Gastroesophageal sphincter (tissue), 4 donors: ENCODE results near the gene RCCD1. TPM values are rescaled to one million over a fixed set of nuclear protein-coding genes. Genes with fewer than 3 reads are reported as not detected.

ENCODE experiments used
- ATAC-seq: fragments of 150-250 bp; one replicate; pipeline ENCODE4 v1.9.1; 2016; ENCODE audit warnings: mild to moderate bottlenecking, moderate library complexity
- H3K27ac ChIP-seq, 4 donors: fragments of 200-600 bp; sonication (generic) in 3 of 4; 1 replicate in 3 of 4; 2 replicates in 1 of 4; pipeline ENCODE4 v1.5.1; 2016 to 2019
- H3K27me3 ChIP-seq: fragments of 200-600 bp; sonication (generic); one replicate; pipeline ENCODE4 v1.5.1; 2019
- H3K36me3 ChIP-seq, 2 donors: fragments of 200-600 bp; sonication (generic); one replicate each; pipeline ENCODE4 v1.5.1; 2019; ENCODE audit warnings: control low read depth in 1 of 2
- H3K4me1 ChIP-seq, 3 donors: fragments of 200-600 bp; sonication (generic); 1 replicate in 2 of 3; 2 replicates in 1 of 3; pipeline ENCODE4 v1.5.1; 2016 to 2019; ENCODE audit warnings: control low read depth in 2 of 3
- H3K4me3 ChIP-seq, 2 donors: fragments of 200-600 bp; sonication (generic); one replicate each; pipeline ENCODE4 v1.5.1; 2019; ENCODE audit warnings: mild to moderate bottlenecking in 1 of 2, moderate library complexity in 1 of 2
- H3K9me3 ChIP-seq, 3 donors: fragments of 200-600 bp; sonication (generic); one replicate each; pipeline ENCODE4 v1.5.1; 2017 to 2019; ENCODE audit warnings: control low read depth in 2 of 3
- EP300 ChIP-seq: sonication (generic); formaldehyde crosslinking; IDR thresholded peaks from one replicate; pipeline ENCODE4 v1.6.1; 2017; ENCODE audit warnings: antibody characterized with exemption, mild to moderate bottlenecking
- POLR2A ChIP-seq, 2 donors: fragments of 450-650 bp; IDR thresholded peaks; one replicate each; pipeline ENCODE4 v1.6.1; 2017; ENCODE audit warnings: antibody characterized with exemption in 2 of 2, mild to moderate bottlenecking in 2 of 2, moderate library complexity in 1 of 2
- POLR2AphosphoS5 ChIP-seq: sonication (generic); formaldehyde crosslinking; IDR thresholded peaks from one replicate; pipeline ENCODE4 v1.6.1; 2017; ENCODE audit warnings: antibody characterized with exemption
- WGBS, 2 donors: methylation state at CpG; one replicate each; pipeline ENCODE4 v1.1.5; 2018; ENCODE audit warnings: low coverage in 1 of 2; 5-methylcytosine and 5-hydroxymethylcytosine counted together
- total RNA-seq, 4 donors: library from RNA; depleted of rRNA; stranded (reverse); fragments of >200 nt; gene quantifications; one replicate each; pipeline ENCODE4 v1.1.0, GENCODE V29; 2016
- TF ChIP-seq, protein P1 (sequence below), 4 experiments: fragments of 200-600 bp in 2 of 4; fragments of 450-650 bp in 2 of 4; sonication (generic) in 1 of 4; IDR thresholded peaks; one replicate each; pipeline ENCODE4 v1.5.1; 2017 to 2019; ENCODE audit warnings: antibody characterized with exemption in 4 of 4, mild to moderate bottlenecking in 2 of 4, moderate library complexity in 2 of 4

RCCD1 gene
- total RNA-seq, 4 donors from 2014 or later: 5.3 to 11.1 (median 9.0) TPM

GRCh38 chr15:90945091-90945490 lies 9.6 kb upstream of the RCCD1 start:
- no peak overlapping the region for H3K4me3 ChIP-seq
- no peaks in the 10 kb centered on the region for H3K4me1 ChIP-seq
- H3K36me3 ChIP-seq: peaks cover 0 to 100% of the 10 kb centered on the region in 2 donors

DNA sequence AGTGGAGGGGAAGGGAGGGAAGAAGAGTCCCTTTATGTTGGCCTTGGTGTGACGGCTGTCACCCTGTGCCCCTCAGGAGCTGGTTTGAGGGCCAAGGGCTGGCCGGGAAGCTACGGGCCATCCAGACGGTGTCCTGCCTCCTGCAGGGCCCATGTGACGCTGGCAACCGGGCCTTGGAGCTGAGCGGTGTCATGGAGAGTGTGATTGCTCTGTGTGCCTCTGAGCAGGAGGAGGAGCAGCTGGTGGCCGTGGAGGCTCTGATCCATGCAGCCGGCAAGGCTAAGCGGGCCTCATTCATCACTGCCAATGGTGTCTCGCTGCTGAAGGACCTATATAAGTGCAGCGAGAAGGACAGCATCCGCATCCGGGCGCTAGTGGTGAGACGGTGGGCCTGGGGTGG lies 8.1 kb upstream of the RCCD1 start:
- no peaks in the 10 kb centered on the region for H3K9me3 ChIP-seq
- no peaks in the 10 kb centered on the region for H3K27me3 ChIP-seq
- H3K4me3 ChIP-seq: no peak overlapping the region
- peaks cover 0 to 100% of the 10 kb centered on the region in 2 donors for H3K36me3 ChIP-seq
- no peak for ATAC-seq
- TF ChIP-seq EP300 (no peak), POLR2A (IDR thresholded peaks at IDR 0.05) (no peak), POLR2AphosphoS5 (no peak)
- TF ChIP-seq, protein P1, sequence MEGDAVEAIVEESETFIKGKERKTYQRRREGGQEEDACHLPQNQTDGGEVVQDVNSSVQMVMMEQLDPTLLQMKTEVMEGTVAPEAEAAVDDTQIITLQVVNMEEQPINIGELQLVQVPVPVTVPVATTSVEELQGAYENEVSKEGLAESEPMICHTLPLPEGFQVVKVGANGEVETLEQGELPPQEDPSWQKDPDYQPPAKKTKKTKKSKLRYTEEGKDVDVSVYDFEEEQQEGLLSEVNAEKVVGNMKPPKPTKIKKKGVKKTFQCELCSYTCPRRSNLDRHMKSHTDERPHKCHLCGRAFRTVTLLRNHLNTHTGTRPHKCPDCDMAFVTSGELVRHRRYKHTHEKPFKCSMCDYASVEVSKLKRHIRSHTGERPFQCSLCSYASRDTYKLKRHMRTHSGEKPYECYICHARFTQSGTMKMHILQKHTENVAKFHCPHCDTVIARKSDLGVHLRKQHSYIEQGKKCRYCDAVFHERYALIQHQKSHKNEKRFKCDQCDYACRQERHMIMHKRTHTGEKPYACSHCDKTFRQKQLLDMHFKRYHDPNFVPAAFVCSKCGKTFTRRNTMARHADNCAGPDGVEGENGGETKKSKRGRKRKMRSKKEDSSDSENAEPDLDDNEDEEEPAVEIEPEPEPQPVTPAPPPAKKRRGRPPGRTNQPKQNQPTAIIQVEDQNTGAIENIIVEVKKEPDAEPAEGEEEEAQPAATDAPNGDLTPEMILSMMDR (IDR thresholded peaks at IDR 0.05): no peak
- H3K27ac ChIP-seq: no peak overlapping the region
- 77% methylated on average over 14 of the region's 16 CpGs; no CpG with 5 or more reads in 1 of the 2 donors for WGBS, 2 donors
- no peaks in the 10 kb centered on the region for H3K4me1 ChIP-seq

More at GRCh38 chr15:90945091-90945490, 9.6 kb upstream of the RCCD1 start:
- ATAC-seq: no peak
- WGBS, 2 donors: 86 to 98% methylated on average over 5 to 6 of the region's 7 CpGs
- TF ChIP-seq POLR2AphosphoS5 (no peak), POLR2A (IDR thresholded peaks at IDR 0.05) (no peak), EP300 (no peak)
- TF ChIP-seq, protein P1 (IDR thresholded peaks at IDR 0.05): no peak
- H3K27me3 ChIP-seq: no peaks in the 10 kb centered on the region
- no peak overlapping the region for H3K27ac ChIP-seq
- no peaks in the 10 kb centered on the region for H3K9me3 ChIP-seq

DNA sequence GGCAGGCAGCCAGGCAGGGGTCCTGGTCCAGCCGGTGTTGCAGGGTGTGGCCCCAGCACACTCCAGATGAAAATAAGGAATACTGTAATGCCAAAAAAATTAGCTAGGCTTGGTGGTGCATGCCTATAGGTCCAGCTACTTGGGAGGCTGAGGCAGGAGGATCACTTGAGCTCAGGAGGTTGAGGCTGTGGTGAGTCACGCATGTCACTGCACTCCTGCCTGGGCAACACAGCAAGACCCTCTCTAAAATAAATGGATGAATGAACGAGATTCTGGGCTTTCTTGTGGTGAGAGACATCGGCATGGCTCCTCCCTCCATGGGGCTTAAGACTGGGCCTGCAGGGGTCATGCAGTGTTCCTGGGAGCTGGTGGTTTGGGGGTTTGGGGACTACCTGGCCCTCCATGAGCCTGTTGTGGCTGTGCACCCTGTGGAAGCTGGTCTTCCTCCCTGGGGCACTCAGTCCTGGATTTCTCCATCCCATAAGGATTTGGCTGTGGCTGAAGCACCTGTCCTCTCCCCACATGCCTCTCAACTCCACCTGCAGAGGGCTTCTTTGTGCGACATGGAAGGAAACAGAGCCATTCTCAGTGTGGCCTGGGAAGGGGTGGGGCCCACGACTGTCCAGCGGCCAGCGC lies 7.6 kb upstream of the RCCD1 start:
- H3K9me3 ChIP-seq: no peaks in the 10 kb centered on the region

DNA sequence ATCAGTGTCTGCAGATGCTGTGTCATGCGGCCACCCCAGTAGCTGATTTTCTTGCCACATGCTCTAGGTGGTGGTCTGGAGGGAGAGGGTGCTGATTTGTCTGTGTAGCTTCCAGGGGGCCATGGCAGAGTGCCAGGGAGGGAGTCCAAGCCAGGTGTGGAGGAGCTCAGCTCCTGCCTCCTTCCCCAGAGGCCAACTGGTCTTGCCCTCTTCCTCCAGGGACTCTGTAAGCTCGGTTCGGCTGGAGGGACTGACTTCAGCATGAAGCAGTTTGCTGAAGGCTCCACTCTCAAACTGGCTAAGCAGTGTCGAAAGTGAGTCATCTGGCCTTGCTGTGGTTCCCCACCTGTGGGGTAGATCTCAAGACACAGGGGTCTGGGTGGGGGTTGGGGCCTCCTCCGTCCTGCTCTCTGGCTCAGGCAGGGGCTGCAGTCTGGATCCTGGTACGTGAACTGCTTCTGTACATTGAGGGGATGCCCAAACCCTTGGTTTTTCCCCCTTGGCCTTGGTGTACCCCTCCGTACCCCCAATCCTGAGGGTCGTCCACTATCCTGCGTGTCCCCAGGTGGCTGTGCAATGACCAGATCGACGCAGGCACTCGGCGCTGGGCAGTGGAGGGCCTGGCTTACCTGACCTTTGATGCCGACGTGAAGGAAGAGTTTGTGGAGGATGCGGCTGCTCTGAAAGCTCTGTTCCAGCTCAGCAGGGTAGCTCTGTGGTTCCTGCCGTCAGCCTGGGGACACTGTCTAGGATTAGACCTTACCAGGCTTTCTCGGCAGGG lies 6.9 kb upstream of the RCCD1 start:
- no peaks in the 10 kb centered on the region for H3K27me3 ChIP-seq
- TF ChIP-seq, protein P1 (IDR thresholded peaks at IDR 0.05): no peak
- TF ChIP-seq POLR2A (IDR thresholded peaks at IDR 0.05) (no peak), POLR2AphosphoS5 (no peak), EP300 (no peak)
- no peak overlapping the region for H3K27ac ChIP-seq
- 82 to 96% methylated on average over 8 to 11 of the region's 18 CpGs for WGBS, 2 donors
- H3K36me3 ChIP-seq: peaks cover 0 to 100% of the 10 kb centered on the region in 2 donors
- ATAC-seq: no peak
- H3K4me1 ChIP-seq: no peaks in the 10 kb centered on the region
- no peak overlapping the region for H3K4me3 ChIP-seq
- no peaks in the 10 kb centered on the region for H3K9me3 ChIP-seq

More for the DNA sequence above, 7.6 kb upstream of the RCCD1 start:
- Histone ChIP-seq H3K27ac (no peak overlapping the region), H3K27me3 (no peaks in the 10 kb centered on the region), H3K4me3 (no peak overlapping the region), H3K4me1 (no peaks in the 10 kb centered on the region), H3K36me3 (peaks cover 0 to 100% of the 10 kb centered on the region in 2 donors)
- TF ChIP-seq EP300 (no peak), POLR2A (IDR thresholded peaks at IDR 0.05) (no peak), POLR2AphosphoS5 (no peak)
- TF ChIP-seq, protein P1 (IDR thresholded peaks at IDR 0.05): no peak
- peak; percentile 21 for ATAC-seq
- 67 to 100% methylated on average over 2 to 3 of the region's 8 CpGs for WGBS, 2 donors
